ENCODE results near the gene GJD3. TPM values are rescaled to one million over a fixed set of nuclear protein-coding genes. Genes with fewer than 3 reads are reported as not detected.

Gene GJD3
- total RNA-seq, 1 donor from 2014 or later, result 0.68 TPM

- ATAC-seq, result no peak
These were observed 49.3 kb downstream of the GJD3 start for GRCh38 chr17:40315206-40315605.

GRCh38 chr17:40314584-40314956 is 50.0 kb downstream of the GJD3 start:
- ATAC-seq, result no peak
- no peak for DNase-seq (ENCODE audit: low spot score)

More at GRCh38 chr17:40315206-40315605, 49.3 kb downstream of the GJD3 start:
- DNase-seq (ENCODE audit: low spot score), result no peak

GRCh38 chr17:40313668-40314583 is 50.6 kb downstream of the GJD3 start:
- DNase-seq (ENCODE audit: low spot score) (no peak), ATAC-seq (no peak)

Other genes with a start within 250 kb of the GJD3 start
- gene MSL1, start 242.8 kb downstream of the GJD3 start, total RNA-seq, result 45.9 TPM
- 25.1 TPM for gene CASC3, start 224.2 kb downstream of the GJD3 start, total RNA-seq
- gene RAPGEFL1, start 187.3 kb downstream of the GJD3 start, total RNA-seq, result 19.3 TPM
- 10.3 TPM for gene WIPF2, start 145.4 kb downstream of the GJD3 start, total RNA-seq
- 1.5 TPM for gene CDC6, start 76.9 kb downstream of the GJD3 start, total RNA-seq
- 21.3 TPM for gene RARA, start 55.6 kb downstream of the GJD3 start, total RNA-seq
- gene TOP2A, start 53.2 kb upstream of the GJD3 start, total RNA-seq, result 1.8 TPM
- gene IGFBP4, start 78.7 kb upstream of the GJD3 start, total RNA-seq, result 501 TPM
- 0.13 TPM for gene TNS4, start 136.9 kb upstream of the GJD3 start, total RNA-seq
- 0.75 TPM for gene CCR7, start 200.7 kb upstream of the GJD3 start, total RNA-seq